CMK (cell line): ENCODE data around the gene ERBB4.
A peak's percentile ranks its signal among the peaks of the same experiment; 100 is the strongest.
"Not testable (repeated sequence)": the region's sequence is repeated elsewhere in the genome, so short reads cannot be mapped to it uniquely, and the experiment has no call there.

Source experiments
- DNase-seq: peaks from one replicate; pipeline ENCODE4 v3.0.0-alpha.2; 2010; ENCODE audit warnings: low read depth

ERBB4 gene

DNA sequence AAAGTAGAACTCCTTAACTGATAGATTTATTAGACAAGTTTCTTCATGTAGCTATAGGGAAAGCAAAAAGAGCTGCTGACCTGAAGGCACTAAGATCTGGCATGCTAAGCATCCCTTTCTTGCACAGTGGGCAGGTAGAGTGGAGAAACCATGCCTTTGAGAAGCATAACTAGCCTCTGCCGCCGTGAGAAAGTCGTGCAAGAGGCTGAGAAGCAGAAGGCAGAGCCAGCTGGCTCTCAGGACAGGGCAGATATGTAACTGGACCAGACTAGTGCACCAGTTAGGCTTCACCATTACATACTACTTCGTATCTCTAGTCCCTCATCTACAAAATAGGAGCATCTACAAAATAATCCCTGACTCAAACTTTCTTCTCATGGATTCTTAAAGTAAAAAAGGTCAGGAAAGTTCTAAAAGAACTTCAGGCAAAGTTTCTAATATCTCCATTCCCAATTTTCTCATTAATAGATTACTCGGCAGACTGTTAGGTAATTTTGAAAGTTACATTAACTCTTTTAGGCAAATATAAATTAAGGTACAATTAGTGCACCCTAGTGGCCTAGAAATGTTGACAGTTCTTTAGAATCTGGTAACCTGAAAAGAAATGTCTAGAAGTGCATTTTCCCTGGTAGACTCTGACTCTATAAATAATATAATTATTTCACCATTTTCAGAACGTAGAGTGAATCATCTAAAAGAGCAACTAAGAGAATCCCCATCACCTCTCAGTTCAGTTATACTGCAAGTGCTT is 10.3 kb downstream of the ERBB4 start:
- no peak for DNase-seq

DNA sequence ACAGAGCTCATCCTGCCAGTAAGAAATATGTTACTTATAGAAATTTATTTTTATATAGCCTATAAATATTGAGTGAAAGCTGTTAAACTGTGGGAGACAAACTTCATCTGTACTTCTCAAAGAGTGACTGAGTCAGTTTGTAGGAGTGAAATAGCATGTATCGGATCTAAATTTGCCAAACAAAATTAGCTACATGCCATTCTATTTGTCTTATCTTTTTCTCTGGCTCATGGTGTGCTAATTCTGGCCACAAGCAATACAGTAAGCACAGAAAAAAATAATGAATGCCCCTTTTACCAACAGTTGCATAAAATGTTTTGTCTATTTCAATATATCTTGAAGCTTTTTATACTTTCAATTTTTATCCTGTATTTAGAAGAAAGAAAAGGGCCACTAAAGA is 12.5 kb downstream of the ERBB4 start:
- DNase-seq, result no peak

DNA sequence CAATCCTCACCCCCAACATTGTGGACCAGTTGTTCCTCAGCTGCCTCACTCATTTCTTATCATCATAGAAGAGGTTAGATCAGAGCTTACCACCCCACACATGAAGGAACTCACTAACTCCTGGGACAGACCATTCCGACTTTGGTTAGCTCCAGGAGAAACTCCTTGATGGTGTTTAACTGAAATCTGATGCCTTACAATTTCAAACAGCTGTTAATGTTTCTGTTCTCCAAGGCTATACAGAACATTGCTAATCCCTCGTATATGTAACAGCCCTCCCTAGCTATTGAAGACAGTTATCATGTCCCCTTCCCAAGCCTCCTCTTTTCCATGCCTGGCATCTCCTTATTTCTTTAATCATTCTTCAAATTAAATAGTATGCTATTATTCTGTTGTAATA is 14.8 kb downstream of the ERBB4 start:
- DNase-seq, result no peak

DNA sequence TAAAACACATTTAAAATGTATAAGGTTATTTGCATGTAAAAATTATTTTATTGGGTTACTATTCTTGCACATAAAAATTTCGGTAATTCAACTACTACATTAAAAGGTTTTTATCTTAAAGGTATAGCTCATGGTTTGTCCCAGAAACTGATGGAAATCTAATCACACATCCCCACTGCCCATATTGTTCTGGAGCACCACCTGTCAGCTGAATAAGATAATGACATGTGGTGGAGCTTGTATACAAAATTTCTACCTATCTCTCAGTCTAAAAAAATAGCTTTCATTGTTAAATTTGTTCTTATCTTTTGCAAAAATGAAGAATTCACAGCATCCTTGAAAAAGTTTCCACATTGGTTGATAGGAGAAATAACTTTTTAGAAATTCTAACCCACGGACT is 18.3 kb downstream of the ERBB4 start:
- no peak for DNase-seq

DNA sequence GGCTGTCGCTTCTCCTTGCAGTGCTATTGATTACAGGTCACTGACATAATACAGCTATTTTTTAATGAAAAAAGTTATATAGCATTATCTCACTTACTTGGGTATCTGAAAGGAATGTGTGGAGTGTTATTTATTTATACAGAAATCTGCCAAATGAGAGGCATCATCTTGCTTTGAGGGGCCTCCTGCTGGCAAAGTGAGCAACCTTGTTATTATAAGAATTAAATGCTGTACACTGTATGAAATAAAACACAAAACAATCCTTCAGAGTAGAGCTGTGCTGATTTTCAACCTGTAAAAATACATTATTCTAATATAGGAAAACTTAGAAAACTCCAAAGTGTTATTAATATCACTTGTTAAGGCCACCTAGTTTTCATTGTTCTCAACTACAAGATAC is 20.9 kb downstream of the ERBB4 start:
- no peak for DNase-seq

DNA sequence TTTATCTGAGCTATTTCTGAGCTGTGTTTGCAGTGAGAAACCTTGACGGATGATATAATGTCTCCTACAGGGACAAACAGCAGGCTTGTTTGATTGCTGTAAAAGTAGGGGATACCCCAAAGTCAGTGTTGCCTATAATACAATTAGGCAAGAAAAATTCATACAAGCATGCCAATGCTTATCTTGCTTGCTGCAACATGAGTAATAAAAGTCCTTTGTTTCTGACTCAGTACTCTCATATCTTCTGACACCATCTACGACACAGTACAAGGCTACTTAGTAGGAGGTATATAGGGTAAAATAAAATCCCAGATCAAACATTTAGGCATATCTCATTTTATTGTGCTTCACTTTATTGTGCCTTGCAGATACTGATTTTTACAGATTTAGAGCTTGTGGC is 33.0 kb downstream of the ERBB4 start:
- no peak for DNase-seq

DNA sequence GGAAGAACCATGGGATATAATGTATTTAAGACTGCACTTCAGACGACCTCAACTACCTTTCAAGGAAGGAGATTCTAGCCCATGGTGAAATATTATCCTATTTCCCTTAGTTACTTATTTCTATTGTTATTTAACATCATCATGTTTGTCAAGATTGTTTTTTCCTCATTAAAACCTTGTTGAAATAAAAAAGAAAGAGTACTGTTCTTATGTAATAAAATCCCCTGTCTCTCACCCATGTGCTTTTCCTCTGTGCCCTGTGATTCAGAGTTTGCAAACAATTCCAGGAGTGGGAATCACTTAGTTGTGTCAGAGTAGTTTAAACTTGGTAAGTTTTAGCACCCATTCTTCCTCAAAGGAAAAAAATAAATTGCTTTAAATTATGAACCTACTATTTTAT is 43.6 kb downstream of the ERBB4 start:
- no peak for DNase-seq

DNA sequence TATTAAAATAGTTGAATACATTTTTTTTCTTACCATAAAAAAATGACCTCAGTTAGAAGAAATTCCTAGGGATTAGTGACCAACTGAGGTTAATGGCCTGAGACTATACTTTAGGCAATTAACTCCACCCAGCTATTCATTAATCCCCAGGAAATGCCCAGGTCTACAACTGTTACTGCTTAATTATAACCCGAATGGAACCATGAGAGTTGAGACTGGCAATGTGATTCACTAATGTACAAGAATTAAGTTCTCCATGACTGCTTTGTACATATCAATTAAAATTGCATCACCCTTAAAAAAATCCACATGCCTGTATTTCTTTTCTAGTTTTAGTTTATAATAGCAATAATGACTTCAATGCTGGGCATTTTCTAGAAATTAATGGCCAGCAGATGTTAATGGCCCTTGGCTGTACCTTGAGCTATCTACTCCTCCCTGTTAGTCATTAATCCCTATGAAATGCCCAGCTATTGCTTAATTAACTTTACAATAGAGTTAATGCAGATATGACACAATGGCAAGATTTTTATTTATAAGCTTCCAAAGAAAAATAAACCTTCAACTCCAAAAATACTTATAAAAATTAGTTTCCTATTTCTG is 44.1 kb downstream of the ERBB4 start:
- DNase-seq, result no peak

DNA sequence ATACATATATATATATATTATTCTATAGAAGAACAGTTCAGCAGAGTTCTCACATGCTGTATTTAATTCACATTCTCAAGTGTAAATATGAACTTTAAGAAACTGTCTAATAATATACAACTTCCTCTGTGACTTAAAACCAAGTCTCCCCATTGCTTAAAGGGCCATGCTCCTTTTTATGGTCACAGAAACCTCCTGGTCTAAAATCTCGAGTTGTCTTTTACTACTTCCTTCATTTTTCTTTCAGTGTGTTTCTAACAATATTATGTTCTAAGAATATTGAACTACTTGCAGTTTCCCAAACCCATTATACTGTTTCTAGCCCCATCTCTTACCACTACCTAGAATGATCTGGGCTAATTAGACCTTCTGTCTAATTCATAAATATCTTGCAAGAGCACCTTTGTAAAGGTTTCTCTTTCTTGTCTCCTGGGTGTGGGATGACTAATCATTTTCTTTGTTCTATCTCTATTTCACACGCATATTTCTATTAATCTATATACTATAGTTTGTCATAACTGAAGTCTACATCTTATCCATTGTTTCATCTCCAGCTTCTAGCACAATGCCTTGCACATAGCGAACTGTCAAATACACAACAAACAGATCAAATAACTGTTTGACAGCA is 48.8 kb downstream of the ERBB4 start:
- DNase-seq, result no peak

DNA sequence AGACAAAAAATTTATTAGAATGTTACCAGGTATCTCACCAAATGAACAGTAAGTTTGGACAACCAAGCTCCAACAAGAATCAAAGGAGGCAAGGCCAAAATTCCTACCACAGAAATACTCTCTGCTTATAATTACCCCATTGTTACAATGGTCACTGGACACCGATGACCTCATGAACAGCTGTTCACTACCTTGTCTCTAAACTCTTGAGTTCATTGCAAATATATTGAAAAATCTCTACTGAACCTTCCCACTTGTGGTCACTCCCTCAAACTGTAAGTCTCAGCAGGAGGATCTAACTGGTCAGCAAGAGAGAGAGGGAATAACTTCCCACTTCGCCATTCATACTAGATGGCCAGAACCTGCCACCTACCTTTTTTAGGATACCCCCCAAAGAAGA is 50.0 kb downstream of the ERBB4 start:
- DNase-seq, result no peak

DNA sequence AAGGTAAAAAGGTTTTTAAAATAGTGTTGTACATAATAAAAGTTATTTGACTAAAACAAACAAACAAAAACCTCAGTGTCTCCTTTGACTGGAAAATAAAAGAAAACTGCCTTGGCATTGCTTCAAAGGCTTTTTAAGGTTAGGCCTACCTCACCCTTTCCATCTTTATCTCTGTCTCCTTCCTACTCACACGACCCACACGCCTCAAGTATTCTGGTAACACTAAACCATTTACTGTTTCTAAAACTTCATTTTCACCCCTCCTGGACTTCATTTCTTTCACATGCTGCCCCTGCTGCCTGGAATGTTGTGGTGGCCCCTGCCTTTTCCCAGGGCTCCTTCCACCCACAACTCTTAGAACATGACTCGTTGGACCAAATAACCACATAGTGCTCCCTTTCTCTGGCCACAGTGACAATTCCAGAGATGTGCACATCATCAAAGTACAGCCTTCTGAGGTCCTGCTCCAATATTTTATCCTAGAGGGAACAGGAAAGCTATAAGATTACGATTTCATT is 54.0 kb downstream of the ERBB4 start:
- DNase-seq, result no peak

DNA sequence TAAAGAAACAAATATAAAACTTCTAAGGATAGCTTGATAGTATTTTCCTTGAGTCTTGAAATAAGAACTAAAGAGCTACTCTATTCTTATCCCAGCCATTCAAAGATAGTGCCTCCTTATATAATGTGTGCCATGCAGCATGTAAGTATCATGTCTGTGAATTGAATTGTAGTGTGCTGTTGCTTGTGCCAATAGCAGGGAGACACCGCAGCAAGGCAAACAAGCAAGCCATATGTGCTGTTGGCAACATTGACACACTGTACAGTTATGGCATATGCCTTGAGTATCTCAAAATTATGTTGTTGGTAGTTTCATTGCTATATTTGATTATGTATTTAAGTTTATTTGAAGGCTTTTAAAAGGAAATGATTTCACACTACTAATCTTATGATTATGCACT is 58.2 kb downstream of the ERBB4 start:
- DNase-seq, result no peak

DNA sequence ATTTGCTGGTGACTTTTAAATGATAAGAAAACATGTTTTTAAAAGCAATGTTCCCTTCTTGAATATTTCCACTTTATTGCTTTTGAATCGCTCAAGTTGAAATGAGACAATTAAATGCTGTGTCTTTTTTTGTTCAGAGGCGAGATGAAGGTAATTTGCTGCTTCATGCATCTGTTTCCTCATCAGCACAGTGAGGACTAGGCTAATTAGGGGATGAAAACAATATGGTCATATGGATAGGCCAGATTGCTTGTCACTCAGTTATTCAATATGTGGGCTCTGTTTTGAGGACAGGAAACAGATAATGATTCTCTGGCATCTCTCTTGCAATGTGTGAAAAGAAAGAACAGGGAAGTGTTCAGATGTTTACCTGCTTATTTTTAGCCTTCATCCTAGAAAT is 61.0 kb downstream of the ERBB4 start:
- peak; percentile 4 for DNase-seq

DNA sequence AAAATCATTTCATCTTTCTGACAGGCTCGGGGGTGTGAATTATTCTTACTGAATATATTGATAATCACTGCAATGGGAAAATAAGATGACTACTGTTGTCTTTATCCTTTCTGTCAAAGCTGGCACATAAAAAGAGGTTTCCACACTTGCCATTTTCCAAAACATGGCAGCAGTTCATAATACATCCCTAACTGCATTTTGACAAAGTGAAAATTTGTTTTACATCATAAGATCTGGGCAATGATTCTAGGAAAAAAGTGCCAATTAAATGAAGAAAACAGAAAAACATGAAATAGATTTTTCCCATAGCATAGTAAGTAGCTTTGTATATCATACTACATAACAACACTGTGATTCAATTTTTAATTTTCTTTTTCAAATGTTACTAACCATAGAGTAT is 65.4 kb downstream of the ERBB4 start:
- DNase-seq, result no peak

DNA sequence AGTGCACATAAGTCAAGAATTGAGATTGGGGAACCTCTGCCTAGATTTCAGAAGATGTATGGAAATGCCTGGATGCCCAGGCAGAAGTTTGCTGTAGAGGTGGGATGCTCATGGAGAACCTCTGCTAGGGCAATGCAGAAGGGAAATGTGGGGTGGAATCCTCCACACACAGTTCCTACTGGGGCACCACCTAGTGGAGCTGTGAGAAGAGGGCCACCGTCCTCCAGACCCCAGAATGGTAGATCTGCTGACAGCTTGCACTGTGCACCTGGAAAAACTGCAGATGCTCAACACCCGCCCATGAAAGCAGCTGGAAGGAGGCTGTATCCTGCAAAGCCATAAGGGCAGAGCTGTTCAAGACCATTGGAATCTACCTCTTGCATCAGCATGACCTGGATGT is 71.1 kb downstream of the ERBB4 start:
- not testable (repeated sequence) for DNase-seq

DNA sequence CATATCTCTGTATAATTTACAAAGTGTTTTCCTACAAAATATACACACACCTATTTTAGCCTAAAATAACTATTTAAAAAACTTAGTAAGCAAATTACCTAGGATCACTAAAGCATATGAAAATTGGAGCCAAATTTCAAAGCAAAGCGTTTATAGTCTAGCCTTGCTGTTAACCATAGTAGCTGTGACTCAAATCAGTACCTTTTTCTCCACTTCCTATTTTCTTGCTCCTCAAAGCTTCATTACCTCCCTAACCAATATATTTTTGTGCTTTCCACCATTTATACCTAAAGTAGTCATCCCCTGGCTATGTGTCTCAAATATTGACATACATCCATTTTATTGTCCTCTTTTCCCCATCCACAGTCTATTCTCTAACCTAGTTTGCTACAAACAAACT is 73.1 kb downstream of the ERBB4 start:
- no peak for DNase-seq

DNA sequence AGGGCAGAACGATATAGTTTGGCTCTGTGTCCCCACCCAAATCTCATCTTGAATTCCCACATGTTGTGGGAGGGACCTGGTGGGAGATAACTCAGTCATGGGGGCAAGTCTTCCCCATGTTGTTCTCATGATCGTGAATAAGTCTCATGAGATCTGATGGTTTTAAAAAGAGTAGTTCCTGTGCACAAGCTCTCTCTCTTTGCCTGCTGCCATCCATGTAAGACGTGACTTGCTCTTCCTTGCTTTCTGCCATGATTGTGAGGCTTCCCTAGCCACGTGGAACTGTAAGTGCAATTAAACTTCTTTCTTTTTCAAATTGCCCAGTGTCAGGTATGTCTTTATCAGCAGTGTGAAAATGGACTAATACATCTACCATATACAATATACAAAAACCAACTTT is 76.9 kb downstream of the ERBB4 start:
- DNase-seq, result not testable (repeated sequence)

DNA sequence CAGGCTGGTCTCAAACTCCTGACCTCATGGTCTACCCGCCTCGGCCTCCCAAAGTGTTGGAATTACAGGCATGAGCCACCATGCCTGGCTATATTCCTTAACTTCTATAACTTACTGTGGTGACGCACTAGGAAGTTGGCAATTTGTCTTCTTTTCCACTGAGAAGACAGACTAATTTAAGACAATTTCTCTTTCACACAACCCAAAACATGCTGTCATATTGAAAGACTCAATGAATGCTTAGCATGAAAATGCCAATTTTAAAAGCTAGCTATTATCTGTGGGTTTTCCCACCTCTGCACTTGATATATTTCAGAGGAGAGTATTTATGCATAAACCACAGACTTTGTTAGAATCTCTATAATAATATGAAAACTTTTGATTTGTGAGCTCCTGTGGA is 84.5 kb downstream of the ERBB4 start:
- DNase-seq, result no peak

DNA sequence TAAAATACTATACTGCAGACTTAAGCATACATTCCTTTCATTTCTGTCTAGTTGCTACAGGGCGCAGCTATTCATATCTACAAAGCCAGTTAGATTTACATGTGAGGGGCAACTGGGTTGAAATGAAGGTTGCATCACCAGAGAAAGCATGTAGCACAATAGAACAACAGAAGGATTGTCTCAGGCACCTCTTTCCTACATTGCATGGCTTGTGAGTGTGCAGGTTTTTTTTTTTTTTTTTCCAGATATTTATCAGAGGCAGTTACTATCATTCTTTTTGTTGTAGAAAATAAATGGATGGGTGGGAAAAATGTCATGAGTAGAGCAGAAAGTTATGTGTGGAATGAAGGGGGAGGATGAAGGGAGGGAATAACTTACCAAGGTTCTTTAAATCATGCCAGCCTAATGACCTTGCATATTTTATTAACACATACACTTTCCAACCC is 86.8 kb downstream of the ERBB4 start:
- no peak for DNase-seq

DNA sequence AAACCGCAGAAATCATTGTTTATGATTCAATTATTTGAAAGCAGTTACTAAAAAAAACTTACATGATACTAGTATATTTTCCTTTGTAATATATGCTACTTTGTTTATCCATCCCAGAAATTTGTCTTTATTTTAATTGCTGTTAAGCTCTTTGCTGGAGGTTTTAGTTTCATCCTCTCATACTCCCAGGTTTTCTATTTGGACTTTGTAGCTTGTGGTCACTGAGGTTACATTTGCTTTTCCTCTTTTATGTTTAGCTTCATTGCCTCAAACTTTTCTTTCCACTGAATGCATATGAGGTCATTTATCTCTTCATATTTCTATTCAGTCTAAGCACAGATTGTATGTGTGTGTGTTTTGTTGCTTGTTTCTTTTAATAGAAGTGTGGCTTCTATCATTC is 89.9 kb downstream of the ERBB4 start:
- DNase-seq, result no peak

DNA sequence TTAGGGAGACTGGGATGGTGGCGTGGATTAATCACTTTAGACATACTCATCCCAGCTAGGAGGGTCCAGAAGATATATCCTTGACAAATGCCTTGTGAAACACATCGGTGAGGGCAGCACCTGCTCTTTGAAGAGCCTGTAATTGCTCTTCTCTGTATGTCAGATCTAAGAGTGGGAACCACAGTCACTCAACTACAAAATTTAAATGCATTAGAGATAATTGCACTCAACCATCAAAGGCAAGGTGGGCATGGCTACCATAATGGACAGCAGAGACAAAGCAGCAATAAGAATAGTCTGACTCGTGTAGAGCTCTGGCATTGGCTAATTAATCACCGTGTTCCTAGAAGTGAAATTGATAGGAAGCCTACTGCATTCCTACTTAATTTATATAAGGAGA is 96.8 kb downstream of the ERBB4 start:
- DNase-seq, result no peak

DNA sequence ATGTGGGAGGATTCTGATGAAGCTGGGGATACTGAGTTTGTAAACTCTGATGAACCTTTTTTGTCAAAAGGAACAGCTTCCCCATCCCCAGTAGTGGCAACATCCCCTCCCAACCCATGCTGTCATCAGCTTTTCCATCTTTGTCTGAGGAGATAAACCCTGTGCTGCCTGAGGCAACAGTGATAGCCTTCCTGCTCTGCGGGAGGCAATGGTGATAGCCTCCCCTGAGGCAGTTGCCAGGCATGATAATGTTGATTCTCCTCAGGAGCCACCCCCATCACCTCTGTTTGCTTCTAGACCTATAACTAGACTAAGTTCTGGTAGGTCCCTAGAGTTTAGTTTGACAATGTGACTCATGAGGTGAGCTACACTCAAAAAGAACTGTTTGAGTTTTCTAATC is 97.5 kb downstream of the ERBB4 start:
- no peak for DNase-seq

DNA sequence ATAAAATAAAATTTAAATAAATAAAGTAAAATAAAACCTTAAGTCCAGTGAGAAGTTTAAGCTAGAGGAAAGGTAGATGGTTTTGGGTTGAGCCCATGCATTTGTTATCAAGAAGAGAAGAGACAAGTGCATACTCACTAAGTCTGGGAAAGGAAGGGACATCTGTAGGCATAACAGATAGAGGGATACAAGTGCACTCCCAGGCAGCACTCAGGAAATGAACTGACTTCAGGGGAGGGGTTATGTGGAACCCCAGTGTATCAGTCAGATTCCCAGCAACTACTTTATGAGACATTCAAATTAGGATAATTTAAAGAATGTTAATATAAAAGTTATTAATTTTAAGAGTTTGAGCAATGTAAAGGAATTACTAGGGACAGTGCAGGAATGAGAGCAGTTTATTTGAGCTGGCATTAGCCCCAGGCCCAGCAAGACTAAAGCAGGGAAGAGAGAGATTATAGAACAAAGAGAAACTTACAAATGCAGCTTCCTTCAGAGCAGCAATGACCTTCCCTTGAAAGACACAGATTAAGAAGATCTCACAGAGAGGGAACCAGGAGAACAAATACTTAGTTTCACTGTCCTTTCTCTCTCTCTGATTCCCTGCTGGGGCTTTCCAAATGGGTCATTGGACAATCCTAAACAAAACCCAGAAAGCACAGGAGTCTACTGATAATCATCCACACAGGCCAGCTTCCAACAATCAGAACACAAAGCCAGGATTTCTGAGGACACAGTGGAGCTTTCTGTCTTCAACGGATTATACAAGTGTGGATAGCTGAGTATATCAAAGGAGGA is 109.7 kb downstream of the ERBB4 start:
- no peak for DNase-seq
